Measurements from ENCODE around the gene NT5M.

Gene NT5M

DNA sequence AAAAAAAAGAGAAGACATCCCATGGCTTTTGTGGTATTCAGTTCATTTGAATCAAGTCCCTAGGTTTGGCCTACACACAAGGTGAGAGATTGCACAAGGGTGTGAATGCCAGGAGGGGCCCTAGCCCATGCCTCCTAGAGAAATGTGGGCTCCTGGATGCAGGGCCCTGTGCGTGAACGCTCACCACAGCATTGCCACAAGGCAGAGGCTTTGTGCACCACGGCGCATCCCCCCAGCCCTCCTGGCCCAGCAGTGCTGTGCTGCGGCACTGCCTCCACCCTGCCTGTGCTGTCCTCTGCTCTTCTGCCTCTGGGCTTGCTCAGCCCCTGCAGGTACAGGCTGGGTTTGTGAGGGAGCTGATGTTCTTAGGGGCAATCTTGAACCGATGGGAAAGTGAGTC is 92.7 kb downstream of the NT5M start:
- no peak for DNase-seq

All from CD4-positive, alpha-beta T cell treated with Interleukin-15 for 1 hour (primary cell).